Measurements from ENCODE around the gene ATP11A.

ATP11A gene

DNA sequence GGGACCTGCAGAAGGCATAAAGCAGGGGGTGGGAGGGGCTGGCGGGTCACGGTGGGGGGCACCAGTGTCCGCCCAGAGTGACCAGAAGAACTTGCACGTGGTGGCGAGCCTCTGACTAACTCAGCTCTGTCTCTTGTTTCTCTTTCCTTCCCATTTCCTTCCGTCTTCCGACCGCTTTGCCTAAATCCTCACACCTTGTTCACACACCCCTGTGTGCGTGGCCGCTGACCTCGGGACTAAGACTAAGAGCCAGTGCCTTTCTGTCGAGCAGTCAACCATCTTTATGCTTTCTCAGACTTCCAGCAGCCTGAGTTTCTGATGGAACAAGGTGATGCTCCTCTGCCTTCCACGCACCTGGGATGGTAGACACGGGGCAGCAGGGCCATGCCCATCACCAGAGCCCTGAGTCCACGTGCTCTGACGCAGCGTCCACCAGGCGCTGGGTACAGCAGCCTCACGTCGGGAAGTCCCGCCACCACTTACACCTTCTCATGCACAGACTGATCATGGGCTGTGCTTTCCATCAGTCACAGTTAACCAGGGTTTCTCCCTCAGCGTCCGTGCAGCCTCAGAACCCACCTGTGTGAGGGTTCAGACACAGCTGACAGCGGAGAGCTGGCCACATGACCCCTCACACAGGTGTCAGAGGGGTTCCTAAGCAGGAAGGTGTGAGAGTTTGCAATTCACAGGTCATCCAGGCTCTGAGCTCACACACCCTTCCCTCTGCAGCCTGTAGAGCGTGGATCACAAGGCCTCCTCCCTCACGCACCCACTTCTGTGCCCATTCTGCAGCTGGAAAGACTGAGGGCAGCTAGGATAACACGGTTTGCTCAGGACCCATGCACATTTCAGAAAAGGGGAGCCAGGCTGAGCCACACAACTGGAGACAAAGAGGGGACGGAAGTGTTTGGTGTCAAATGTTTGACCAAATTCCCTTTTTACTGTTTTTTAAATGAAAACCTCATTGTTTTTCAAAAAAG, 188.4 kb downstream of the ATP11A start:
- DNase-seq (ENCODE audit: low read depth), result no peak
- TF ChIP-seq, protein P1, sequence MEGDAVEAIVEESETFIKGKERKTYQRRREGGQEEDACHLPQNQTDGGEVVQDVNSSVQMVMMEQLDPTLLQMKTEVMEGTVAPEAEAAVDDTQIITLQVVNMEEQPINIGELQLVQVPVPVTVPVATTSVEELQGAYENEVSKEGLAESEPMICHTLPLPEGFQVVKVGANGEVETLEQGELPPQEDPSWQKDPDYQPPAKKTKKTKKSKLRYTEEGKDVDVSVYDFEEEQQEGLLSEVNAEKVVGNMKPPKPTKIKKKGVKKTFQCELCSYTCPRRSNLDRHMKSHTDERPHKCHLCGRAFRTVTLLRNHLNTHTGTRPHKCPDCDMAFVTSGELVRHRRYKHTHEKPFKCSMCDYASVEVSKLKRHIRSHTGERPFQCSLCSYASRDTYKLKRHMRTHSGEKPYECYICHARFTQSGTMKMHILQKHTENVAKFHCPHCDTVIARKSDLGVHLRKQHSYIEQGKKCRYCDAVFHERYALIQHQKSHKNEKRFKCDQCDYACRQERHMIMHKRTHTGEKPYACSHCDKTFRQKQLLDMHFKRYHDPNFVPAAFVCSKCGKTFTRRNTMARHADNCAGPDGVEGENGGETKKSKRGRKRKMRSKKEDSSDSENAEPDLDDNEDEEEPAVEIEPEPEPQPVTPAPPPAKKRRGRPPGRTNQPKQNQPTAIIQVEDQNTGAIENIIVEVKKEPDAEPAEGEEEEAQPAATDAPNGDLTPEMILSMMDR (conservative IDR thresholded peaks at IDR 0.05; ENCODE audit: low read length), result no peak
- H3K4me3 ChIP-seq (ENCODE audit: low read length), result no peak overlapping the region

DNA sequence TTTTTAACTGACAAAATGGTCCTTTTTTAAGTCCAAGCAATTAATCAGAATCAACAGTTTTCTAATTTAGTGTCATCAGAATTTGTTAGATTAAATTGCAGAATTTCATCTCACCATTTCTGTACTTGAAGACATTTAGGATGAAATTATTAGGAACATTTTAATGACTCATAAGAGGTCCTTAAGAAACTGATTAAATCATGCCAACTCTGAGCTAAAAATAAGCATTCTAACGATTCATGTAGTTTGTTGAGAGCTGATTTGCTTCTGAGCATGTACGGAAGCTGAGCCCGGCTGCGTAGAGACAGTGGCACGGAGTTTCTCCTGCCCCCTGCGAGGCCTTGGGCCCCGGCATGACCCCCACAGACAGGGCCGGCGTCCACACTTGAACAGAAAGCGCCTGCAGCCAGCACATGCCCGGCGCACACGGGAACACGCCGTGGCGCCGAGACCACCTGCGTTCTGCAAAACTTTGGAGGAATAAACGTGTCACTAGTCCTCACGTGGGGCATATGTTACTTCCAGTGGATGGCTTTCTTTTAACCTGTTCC, 189.5 kb downstream of the ATP11A start:
- TF ChIP-seq, protein P1 (conservative IDR thresholded peaks at IDR 0.05; ENCODE audit: low read length), result no peak
- no peak overlapping the region for H3K4me3 ChIP-seq (ENCODE audit: low read length)
- DNase-seq (ENCODE audit: low read depth), result peak; percentile 20

DNA sequence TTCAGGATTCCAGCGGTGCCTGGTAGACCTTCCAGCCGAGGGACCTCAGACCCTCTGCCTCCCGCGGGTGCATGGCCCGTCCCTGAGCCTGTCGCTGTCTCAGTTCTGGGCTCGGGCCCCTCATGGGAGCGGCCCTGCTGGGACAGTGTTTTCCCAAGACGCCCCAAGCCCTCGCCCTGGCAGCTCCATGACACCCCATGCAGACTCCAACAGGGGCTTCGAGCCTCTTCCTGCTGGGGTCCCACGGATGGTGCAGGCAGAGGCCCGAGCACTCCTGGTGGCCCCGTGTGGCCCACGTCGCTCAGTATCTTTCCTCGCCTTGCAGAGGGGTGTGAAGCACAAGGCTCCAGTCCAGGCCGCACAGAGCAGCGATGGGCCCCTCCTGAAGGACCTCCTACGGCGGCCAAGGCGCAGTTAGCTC, 190.4 kb downstream of the ATP11A start:
- TF ChIP-seq, protein P1 (conservative IDR thresholded peaks at IDR 0.05; ENCODE audit: low read length), result no peak
- DNase-seq (ENCODE audit: low read depth), result no peak
- H3K4me3 ChIP-seq (ENCODE audit: low read length), result no peak overlapping the region

DNA sequence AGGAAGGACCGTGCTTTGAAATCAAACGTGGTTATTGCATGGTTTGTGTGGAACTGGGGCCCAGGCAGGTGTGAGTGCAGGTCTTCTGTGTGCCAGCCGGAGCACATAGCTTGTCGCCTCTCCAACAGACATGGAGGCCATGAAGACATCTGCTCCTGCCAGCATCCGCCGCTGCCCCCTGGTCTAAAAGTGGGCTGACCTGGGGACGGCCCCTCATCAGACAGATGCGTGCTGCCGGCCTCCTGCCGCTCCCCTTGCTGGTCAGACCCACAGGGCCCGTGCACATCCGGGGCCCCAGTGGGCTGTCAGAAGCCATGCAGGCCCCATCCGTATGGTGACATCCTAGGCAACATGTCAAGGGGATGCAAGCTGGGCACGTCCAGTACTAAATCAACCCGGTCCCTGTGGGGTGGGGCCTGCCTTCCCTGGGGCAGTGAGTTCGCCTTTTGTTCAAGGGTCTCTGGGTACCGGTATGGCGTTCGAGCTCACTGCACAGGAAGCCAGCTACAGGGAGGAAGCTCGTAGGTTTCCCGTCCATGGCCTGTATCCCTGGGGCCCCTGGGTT, 191.2 kb downstream of the ATP11A start:
- TF ChIP-seq, protein P1 (conservative IDR thresholded peaks at IDR 0.05; ENCODE audit: low read length), result no peak
- no peak for DNase-seq (ENCODE audit: low read depth)
- H3K4me3 ChIP-seq (ENCODE audit: low read length), result no peak overlapping the region

DNA sequence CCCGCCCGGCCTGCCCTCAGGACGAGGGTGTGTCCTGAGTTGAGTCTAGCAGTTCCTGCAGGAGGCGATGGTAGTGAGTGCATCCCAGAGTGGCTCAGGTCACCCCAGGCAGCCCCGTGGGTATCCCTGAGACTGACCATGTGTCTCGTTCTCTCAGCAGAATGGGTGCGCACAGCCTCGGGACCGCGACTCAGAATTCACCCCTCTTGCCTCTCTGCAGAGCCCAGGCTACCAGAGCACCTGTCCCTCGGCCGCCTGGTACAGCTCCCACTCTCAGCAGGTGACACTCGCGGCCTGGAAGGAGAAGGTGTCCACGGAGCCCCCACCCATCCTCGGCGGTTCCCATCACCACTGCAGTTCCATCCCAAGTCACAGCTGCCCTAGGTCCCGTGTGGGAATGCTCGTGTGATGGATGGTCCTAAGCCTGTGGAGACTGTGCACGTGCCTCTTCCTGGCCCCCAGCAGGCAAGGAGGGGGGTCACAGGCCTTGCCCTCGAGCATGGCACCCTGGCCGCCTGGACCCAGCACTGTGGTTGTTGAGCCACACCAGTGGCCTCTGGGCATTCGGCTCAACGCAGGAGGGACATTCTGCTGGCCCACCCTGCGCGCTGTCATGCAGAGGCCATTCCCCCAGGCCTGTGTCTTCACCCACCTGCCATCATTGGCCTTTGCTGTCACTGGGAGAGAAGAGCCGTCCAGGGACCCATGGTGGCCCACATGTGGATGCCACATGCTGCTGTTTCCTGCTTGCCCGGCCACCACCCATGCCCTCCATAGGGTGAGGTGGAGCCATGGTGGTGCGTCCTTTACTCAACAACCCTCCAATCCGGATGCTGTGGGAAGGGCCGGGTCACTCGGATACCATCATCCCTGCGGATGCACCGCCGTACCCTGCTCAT, 192.1 kb downstream of the ATP11A start:
- TF ChIP-seq, protein P1 (conservative IDR thresholded peaks at IDR 0.05; ENCODE audit: low read length), result no peak
- DNase-seq (ENCODE audit: low read depth), result no peak

DNA sequence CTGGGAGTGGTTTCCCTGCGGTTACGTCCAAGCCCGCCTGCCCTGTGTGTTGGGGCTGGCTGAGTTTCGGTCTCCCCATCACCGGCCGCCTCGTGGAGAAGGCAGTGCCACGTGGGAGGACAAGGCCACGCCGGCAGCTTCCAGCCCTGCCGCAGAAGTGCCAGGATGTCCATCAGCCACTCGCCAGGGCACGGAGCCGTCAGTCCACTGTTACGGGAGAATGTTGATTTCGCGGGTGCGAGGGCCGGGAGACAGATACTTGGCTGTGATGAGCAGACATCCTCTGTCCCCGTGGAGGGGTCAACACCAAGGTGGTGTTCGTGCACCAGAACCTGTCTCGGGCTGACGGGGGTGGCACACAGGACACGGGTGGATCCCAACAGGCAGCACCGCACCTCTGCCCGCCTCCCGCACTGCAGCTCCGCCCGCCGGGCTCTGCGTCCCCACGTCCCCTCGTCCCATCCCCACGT, 192.8 kb downstream of the ATP11A start:
- TF ChIP-seq, protein P1 (conservative IDR thresholded peaks at IDR 0.05; ENCODE audit: low read length), result no peak

More for the DNA sequence above, 192.1 kb downstream of the ATP11A start:
- H3K4me3 ChIP-seq (ENCODE audit: low read length), result no peak overlapping the region

More for the DNA sequence above, 192.8 kb downstream of the ATP11A start:
- H3K4me3 ChIP-seq (ENCODE audit: low read length), result no peak overlapping the region
- DNase-seq (ENCODE audit: low read depth), result no peak
